Mesendoderm (in vitro differentiated cells): ENCODE results near the gene AFF3.

Source experiments
- DNase-seq: peaks from one replicate; pipeline ENCODE4 v3.0.0; 2013
- H2AK5ac ChIP-seq: 2 replicates; pipeline ENCODE4 v1.6.1; 2013; ENCODE audit warnings: low read length, inconsistent platforms
- H2BK120ac ChIP-seq: 2 replicates; pipeline ENCODE4 v1.6.1; 2013; ENCODE audit warnings: low read depth, mild to moderate bottlenecking, low read length, moderate library complexity, mixed read lengths
- H2BK15ac ChIP-seq: replicated peaks from 2 replicates; pipeline ENCODE4 v1.6.1; 2013; ENCODE audit warnings: low read depth, mild to moderate bottlenecking, moderate library complexity
- H2BK5ac ChIP-seq: 2 replicates; pipeline ENCODE4 v1.6.1; 2013; ENCODE audit warnings: low read length, inconsistent platforms
- H3K18ac ChIP-seq: 2 replicates; pipeline ENCODE4 v1.6.1; 2013; ENCODE audit warnings: mild to moderate bottlenecking, low read length, mixed read lengths
- H3K23ac ChIP-seq: one replicate; pipeline ENCODE4 v1.6.1; 2013; ENCODE audit warnings: low read length
- H3K27ac ChIP-seq: 2 replicates; pipeline ENCODE4 v1.5.1; 2013; ENCODE audit warnings: low read depth, mild to moderate bottlenecking, inconsistent platforms, low read length, moderate library complexity
- H3K27me3 ChIP-seq: 2 replicates; pipeline ENCODE4 v1.6.1; 2013; ENCODE audit warnings: low read length, control low read depth, mild to moderate bottlenecking, inconsistent platforms; ENCODE audit not compliant: insufficient read depth, poor library complexity
- H3K36me3 ChIP-seq: 2 replicates; pipeline ENCODE4 v1.6.1; 2013; ENCODE audit warnings: low read length, inconsistent platforms; ENCODE audit not compliant: control insufficient read depth, insufficient read depth
- H3K4ac ChIP-seq: one replicate; pipeline ENCODE4 v1.6.1; 2013; ENCODE audit warnings: low read depth, mild to moderate bottlenecking, low read length, moderate library complexity
- H3K4me1 ChIP-seq: 2 replicates; pipeline ENCODE4 v1.6.1; 2013; ENCODE audit warnings: low read depth, low read length, inconsistent platforms; ENCODE audit not compliant: control insufficient read depth
- H3K4me2 ChIP-seq: 2 replicates; pipeline ENCODE4 v1.6.1; 2013; ENCODE audit warnings: low read length
- H3K4me3 ChIP-seq: 2 replicates; pipeline ENCODE4 v1.5.1; 2013; ENCODE audit warnings: mild to moderate bottlenecking, low read length
- H3K56ac ChIP-seq: one replicate; pipeline ENCODE4 v1.6.1; 2013; ENCODE audit warnings: low read length
- H3K79me1 ChIP-seq: 2 replicates; pipeline ENCODE4 v1.6.1; 2013; ENCODE audit warnings: low read length, inconsistent platforms
- H3K79me2 ChIP-seq: 2 replicates; pipeline ENCODE4 v1.6.1; 2013; ENCODE audit warnings: mild to moderate bottlenecking, low read length; ENCODE audit not compliant: control insufficient read depth, insufficient read depth
- H3K9ac ChIP-seq: 2 replicates; pipeline ENCODE4 v1.6.1; 2013; ENCODE audit warnings: low read length, inconsistent platforms
- H4K5ac ChIP-seq: one replicate; pipeline ENCODE4 v1.6.1; 2013; ENCODE audit warnings: low read length
- H4K8ac ChIP-seq: one replicate; pipeline ENCODE4 v1.6.1; 2013; ENCODE audit warnings: low read depth, mild to moderate bottlenecking, control low read depth, low read length, moderate library complexity
- WGBS: extraction: QIAGEN DNeasy Blood & Tissue Kit; methylation state at CpG from one replicate; pipeline ENCODE4 v1.1.7; 2013; ENCODE audit warnings: low lambda C conversion rate, missing lambda C conversion rate; ENCODE audit not compliant: insufficient coverage; ENCODE audit errors: extremely low coverage; 5-methylcytosine and 5-hydroxymethylcytosine counted together

AFF3 gene

GRCh38 chr2:99942561-99943347, 199.6 kb downstream of the AFF3 start:
- Histone ChIP-seq H3K18ac (no peak overlapping the region), H3K36me3 (no peaks in the 10 kb centered on the region), H3K27ac (no peak overlapping the region), H3K4me2 (no peak overlapping the region), H4K8ac (no peak overlapping the region), H2BK15ac (no peak overlapping the region), H3K27me3 (no peaks in the 10 kb centered on the region), H3K79me2 (no peaks in the 10 kb centered on the region), H2AK5ac (no peak overlapping the region), H3K4ac (no peak overlapping the region), H2BK120ac (no peak overlapping the region), H4K5ac (no peak overlapping the region), H3K4me3 (no peak overlapping the region), H3K56ac (no peak overlapping the region), H2BK5ac (no peak overlapping the region), H3K79me1 (no peaks in the 10 kb centered on the region), H3K9ac (no peak overlapping the region), H3K4me1 (no peaks in the 10 kb centered on the region), H3K23ac (no peak overlapping the region)
- no peak for DNase-seq
- no CpG with 5 or more reads among the region's 6 CpGs for WGBS

- Histone ChIP-seq H2BK5ac (no peak overlapping the region), H3K4me3 (no peak overlapping the region), H3K4me1 (no peaks in the 10 kb centered on the region), H3K4ac (no peak overlapping the region), H3K9ac (no peak overlapping the region), H2AK5ac (no peak overlapping the region), H4K5ac (no peak overlapping the region), H3K23ac (no peak overlapping the region), H2BK15ac (no peak overlapping the region), H3K56ac (no peak overlapping the region), H3K18ac (no peak overlapping the region), H3K27me3 (no peaks in the 10 kb centered on the region), H3K79me2 (no peaks in the 10 kb centered on the region), H3K79me1 (no peaks in the 10 kb centered on the region), H2BK120ac (no peak overlapping the region), H3K27ac (no peak overlapping the region), H3K36me3 (no peaks in the 10 kb centered on the region), H4K8ac (no peak overlapping the region), H3K4me2 (no peak overlapping the region)
- DNase-seq: no peak
- WGBS: no CpG with 5 or more reads among the region's 7 CpGs
Measured at GRCh38 chr2:99940963-99941362, 201.4 kb downstream of the AFF3 start.

GRCh38 chr2:99939135-99939534, 203.3 kb downstream of the AFF3 start:
- Histone ChIP-seq H2BK15ac (no peak overlapping the region), H3K79me2 (no peaks in the 10 kb centered on the region), H3K18ac (no peak overlapping the region), H4K8ac (no peak overlapping the region), H3K27ac (no peak overlapping the region), H2AK5ac (no peak overlapping the region), H3K27me3 (no peaks in the 10 kb centered on the region), H3K4me1 (no peaks in the 10 kb centered on the region), H3K4ac (no peak overlapping the region), H4K5ac (no peak overlapping the region), H3K9ac (no peak overlapping the region), H3K23ac (no peak overlapping the region), H3K56ac (no peak overlapping the region), H3K36me3 (no peaks in the 10 kb centered on the region), H3K4me2 (no peak overlapping the region), H3K79me1 (no peaks in the 10 kb centered on the region), H2BK120ac (no peak overlapping the region), H3K4me3 (no peak overlapping the region), H2BK5ac (no peak overlapping the region)
- DNase-seq: no peak
- no CpG with 5 or more reads among the region's 1 CpG for WGBS

DNA sequence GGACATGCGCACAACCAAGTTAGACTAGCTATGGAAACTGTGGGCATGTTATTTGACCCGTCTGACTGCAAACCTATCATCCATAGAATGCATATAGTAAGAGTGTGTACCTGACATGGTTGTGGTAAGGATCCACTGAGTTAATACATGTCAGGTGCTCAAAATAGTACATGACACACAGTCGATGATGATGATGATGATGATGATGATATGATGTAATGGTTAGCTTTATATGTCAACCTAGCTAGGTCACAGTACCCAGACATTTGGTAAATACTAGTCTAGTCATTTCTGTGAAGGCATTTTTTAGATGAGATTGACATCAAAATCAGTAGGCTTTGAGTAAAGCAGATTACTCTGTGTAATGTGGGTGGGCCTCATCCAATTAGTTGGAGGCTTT, 204.1 kb downstream of the AFF3 start:
- DNase-seq: no peak
- no peak overlapping the region for H3K56ac ChIP-seq
- H3K4me2 ChIP-seq: no peak overlapping the region
- no peak overlapping the region for H2BK15ac ChIP-seq
- no peak overlapping the region for H4K8ac ChIP-seq
- H3K79me2 ChIP-seq: no peaks in the 10 kb centered on the region
- H2BK5ac ChIP-seq: no peak overlapping the region
- no peaks in the 10 kb centered on the region for H3K4me1 ChIP-seq
- H4K5ac ChIP-seq: no peak overlapping the region
- no peak overlapping the region for H2BK120ac ChIP-seq
- WGBS: no CpG with 5 or more reads among the region's 3 CpGs
- no peaks in the 10 kb centered on the region for H3K36me3 ChIP-seq
- H3K79me1 ChIP-seq: no peaks in the 10 kb centered on the region
- no peaks in the 10 kb centered on the region for H3K27me3 ChIP-seq
- H3K4ac ChIP-seq: no peak overlapping the region
- no peak overlapping the region for H2AK5ac ChIP-seq
- no peak overlapping the region for H3K23ac ChIP-seq
- no peak overlapping the region for H3K18ac ChIP-seq
- H3K27ac ChIP-seq: no peak overlapping the region
- H3K9ac ChIP-seq: no peak overlapping the region
- no peak overlapping the region for H3K4me3 ChIP-seq

DNA sequence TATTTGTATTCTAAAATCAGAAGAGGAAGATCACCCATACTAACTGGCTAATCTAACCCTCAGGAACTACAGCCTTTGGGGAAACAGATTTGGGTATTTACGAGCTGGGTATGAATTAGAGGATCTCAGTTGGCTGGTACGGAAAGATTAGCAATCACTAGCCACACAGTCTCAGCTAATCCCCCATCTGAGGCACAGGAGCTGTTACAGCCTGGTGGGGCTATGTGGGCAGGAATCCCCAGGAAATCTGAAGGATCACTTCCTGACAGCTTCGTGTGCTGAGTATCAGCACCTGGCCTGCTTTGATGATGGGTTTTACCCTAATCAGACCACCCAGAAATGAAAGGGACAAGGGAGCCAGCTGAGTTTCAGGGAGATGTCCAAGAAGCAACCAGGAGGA, 206.3 kb downstream of the AFF3 start:
- Histone ChIP-seq H3K36me3 (no peaks in the 10 kb centered on the region), H3K18ac (no peak overlapping the region), H2BK5ac (no peak overlapping the region), H3K4me2 (no peak overlapping the region), H3K23ac (no peak overlapping the region), H2BK120ac (no peak overlapping the region), H3K4me1 (no peaks in the 10 kb centered on the region), H3K79me2 (no peaks in the 10 kb centered on the region), H3K27ac (no peak overlapping the region), H3K4ac (no peak overlapping the region), H4K8ac (no peak overlapping the region), H3K79me1 (no peaks in the 10 kb centered on the region), H3K56ac (no peak overlapping the region), H3K9ac (no peak overlapping the region), H3K27me3 (no peaks in the 10 kb centered on the region), H2AK5ac (no peak overlapping the region), H2BK15ac (no peak overlapping the region), H3K4me3 (no peak overlapping the region), H4K5ac (no peak overlapping the region)
- no CpG with 5 or more reads among the region's 3 CpGs for WGBS
- peak; percentile 58 for DNase-seq

- no peak overlapping the region for H2BK5ac ChIP-seq
- H4K5ac ChIP-seq: no peak overlapping the region
- H3K79me1 ChIP-seq: no peaks in the 10 kb centered on the region
- no peak overlapping the region for H2AK5ac ChIP-seq
- H3K4me2 ChIP-seq: no peak overlapping the region
- H3K4me1 ChIP-seq: no peaks in the 10 kb centered on the region
- H3K27me3 ChIP-seq: no peaks in the 10 kb centered on the region
- no CpG with 5 or more reads among the region's 5 CpGs for WGBS
- H3K9ac ChIP-seq: no peak overlapping the region
- H3K36me3 ChIP-seq: no peaks in the 10 kb centered on the region
- H4K8ac ChIP-seq: no peak overlapping the region
- no peak overlapping the region for H2BK15ac ChIP-seq
- H3K4me3 ChIP-seq: no peak overlapping the region
- no peak overlapping the region for H3K23ac ChIP-seq
- DNase-seq: no peak
- H3K27ac ChIP-seq: no peak overlapping the region
- no peak overlapping the region for H2BK120ac ChIP-seq
- H3K4ac ChIP-seq: no peak overlapping the region
- no peak overlapping the region for H3K18ac ChIP-seq
- H3K56ac ChIP-seq: no peak overlapping the region
- no peaks in the 10 kb centered on the region for H3K79me2 ChIP-seq
Measured at GRCh38 chr2:99935662-99936061, 206.7 kb downstream of the AFF3 start.
